Brain microvascular endothelial cell (primary cell): ENCODE data around the gene COL12A1.

Experiments
- DNase-seq: peaks from one replicate; pipeline ENCODE4 v3.0.0-alpha.2; 2020
- H3K27ac ChIP-seq: fragments of 250-450 bp; sonication (Bioruptor Pico); 2 replicates; pipeline ENCODE4 v1.5.1; 2020; ENCODE audit warnings: mild to moderate bottlenecking, moderate library complexity
- H3K27me3 ChIP-seq: fragments of 250-450 bp; sonication (Bioruptor Pico); replicated peaks from 2 replicates; pipeline ENCODE4 v1.5.1; 2020; ENCODE audit warnings: mild to moderate bottlenecking
- H3K36me3 ChIP-seq: fragments of 250-450 bp; sonication (Bioruptor Pico); replicated peaks from 2 replicates; pipeline ENCODE4 v1.5.1; 2020; ENCODE audit warnings: mild to moderate bottlenecking
- H3K4me3 ChIP-seq: 2 replicates; pipeline ENCODE4 v1.5.1; 2011; ENCODE audit warnings: low read depth, mild to moderate bottlenecking, control low read depth, low read length, moderate library complexity
- in situ Hi-C: cut with HindIII; loops from 2 replicates; pipeline ENCODE4 v1.10.0; 2017; ENCODE audit warnings: low sequenced_read_pairs, low pct_ligation_motif_present
- TF ChIP-seq, protein P1 (sequence below): IDR thresholded peaks from 2 replicates; pipeline ENCODE4 v1.5.1; 2011; ENCODE audit warnings: low read depth, mild to moderate bottlenecking, moderate library complexity, low read length, control low read depth, inconsistent platforms; ENCODE audit errors: missing control alignments

Gene COL12A1

DNA sequence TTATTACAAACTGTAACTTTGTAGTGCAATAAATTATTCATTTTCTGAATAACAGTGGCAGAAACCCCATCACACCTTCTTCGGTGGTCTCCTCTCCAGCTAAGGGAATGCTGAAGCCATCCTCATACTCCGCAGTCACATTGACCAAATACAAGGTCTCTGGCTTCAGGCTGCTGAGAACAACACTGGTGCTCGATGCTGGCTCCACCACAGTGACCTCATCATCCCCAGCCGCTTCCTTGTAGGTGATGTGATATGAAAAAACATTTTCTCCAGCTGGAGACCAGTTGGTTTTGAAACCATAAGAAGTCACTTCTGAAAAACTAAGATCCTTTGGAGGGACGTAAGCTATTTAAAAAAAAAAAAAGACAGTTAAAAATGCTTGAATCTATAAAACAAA lies 25.0 kb downstream of the COL12A1 start:
- Histone ChIP-seq H3K36me3 (peaks cover 9% of the 10 kb centered on the region), H3K4me3 (no peak overlapping the region), H3K27me3 (no peaks in the 10 kb centered on the region), H3K27ac (no peak overlapping the region)
- TF ChIP-seq, protein P1, sequence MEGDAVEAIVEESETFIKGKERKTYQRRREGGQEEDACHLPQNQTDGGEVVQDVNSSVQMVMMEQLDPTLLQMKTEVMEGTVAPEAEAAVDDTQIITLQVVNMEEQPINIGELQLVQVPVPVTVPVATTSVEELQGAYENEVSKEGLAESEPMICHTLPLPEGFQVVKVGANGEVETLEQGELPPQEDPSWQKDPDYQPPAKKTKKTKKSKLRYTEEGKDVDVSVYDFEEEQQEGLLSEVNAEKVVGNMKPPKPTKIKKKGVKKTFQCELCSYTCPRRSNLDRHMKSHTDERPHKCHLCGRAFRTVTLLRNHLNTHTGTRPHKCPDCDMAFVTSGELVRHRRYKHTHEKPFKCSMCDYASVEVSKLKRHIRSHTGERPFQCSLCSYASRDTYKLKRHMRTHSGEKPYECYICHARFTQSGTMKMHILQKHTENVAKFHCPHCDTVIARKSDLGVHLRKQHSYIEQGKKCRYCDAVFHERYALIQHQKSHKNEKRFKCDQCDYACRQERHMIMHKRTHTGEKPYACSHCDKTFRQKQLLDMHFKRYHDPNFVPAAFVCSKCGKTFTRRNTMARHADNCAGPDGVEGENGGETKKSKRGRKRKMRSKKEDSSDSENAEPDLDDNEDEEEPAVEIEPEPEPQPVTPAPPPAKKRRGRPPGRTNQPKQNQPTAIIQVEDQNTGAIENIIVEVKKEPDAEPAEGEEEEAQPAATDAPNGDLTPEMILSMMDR = no peak
- no peak for DNase-seq
- in situ Hi-C loops = no loop called here

DNA sequence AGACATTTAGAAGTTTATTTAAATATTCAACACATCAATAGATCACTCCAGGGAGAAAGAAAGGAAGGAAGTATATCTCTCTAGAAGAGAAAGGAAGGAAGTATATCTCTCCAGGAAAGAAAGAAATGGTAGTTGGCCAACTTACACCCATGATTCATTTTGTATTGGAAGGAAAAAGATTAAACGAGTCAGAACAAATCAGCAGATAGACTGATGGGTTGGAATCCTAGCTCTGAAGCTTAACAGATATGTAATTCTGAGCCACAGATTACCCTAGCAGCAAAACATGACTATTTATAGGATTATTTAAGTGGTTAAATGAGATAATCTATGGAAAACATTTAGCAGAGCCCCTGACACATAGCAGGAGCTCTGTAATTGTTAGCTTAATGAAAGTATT lies 27.1 kb downstream of the COL12A1 start:
- Histone ChIP-seq H3K36me3 (peaks cover 8% of the 10 kb centered on the region), H3K4me3 (no peak overlapping the region), H3K27ac (no peak overlapping the region), H3K27me3 (no peaks in the 10 kb centered on the region)
- TF ChIP-seq, protein P1 = no peak
- DNase-seq = no peak
- in situ Hi-C loops = no loop called here

DNA sequence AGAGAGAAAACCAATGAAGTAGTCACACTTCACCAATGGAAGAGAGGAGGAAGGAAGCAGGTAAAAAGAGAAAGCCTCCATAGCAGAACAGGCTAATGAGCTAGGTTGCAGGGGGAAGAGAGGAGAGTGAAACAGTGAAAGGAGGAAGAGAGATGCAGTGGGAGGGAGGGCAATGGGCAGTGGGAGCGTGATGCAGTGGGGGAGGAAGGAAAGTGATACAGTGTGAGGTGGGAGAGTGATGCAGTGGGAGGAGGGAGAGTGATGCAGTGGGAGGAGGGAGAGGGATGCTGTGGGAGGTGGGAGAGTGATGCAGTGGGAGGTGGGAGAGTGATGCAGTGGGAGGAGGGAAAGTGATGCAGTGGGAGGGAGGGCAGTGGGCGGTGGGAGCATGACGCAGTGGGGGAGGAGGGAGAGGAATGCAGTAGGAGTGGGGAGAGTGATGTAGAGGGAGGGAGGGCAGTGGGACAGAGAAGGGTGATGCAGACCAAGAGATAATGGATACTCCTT lies 29.7 kb downstream of the COL12A1 start:
- H3K27ac ChIP-seq = no peak overlapping the region
- TF ChIP-seq, protein P1 = no peak
- in situ Hi-C loops = no loop called here
- H3K4me3 ChIP-seq = no peak overlapping the region
- peaks cover 3% of the 10 kb centered on the region for H3K36me3 ChIP-seq
- no peak for DNase-seq
- H3K27me3 ChIP-seq = no peaks in the 10 kb centered on the region

DNA sequence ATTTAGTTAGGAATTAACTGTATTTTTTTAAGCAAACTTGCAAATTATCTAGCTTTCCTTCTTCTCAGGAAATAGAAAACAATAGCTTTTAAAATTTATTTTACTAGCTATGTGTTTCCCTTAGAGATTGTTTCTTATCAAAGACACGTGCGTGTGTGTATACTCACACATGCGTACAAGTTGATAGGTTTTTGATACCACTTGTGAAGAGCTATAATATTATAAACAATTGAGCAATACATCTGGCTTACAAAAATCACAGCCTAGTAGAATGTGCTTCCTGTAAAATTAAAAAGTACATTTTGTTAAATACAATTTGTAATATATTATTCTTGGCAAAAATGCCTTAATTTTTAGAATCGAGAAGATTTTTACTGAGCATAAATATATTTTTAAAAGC lies 33.9 kb downstream of the COL12A1 start:
- TF ChIP-seq, protein P1 = no peak
- Histone ChIP-seq H3K27me3 (no peaks in the 10 kb centered on the region), H3K36me3 (no peaks in the 10 kb centered on the region), H3K4me3 (no peak overlapping the region), H3K27ac (no peak overlapping the region)
- DNase-seq = no peak
- in situ Hi-C loops = no loop called here

DNA sequence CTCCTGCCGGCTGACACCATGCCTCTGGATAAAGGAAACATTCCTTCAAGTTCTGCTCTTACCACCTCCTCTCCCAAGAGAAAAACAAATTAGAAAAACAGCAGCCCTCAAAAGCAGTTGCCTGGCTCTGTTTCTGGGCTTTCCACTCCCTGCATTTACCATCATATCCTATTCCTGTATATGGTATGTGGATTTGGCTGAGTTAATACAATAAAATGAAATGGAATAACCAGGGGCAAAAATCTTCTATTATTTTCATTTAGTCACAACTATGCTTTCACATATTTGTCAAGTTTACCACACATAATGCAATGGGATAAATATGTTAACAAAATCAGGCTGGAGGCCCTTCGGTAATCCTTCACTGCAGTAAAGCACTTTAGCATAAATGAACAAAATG lies 34.3 kb downstream of the COL12A1 start:
- H3K27me3 ChIP-seq = no peaks in the 10 kb centered on the region
- no peaks in the 10 kb centered on the region for H3K36me3 ChIP-seq
- H3K4me3 ChIP-seq = no peak overlapping the region
- no peak for DNase-seq
- H3K27ac ChIP-seq = no peak overlapping the region
- TF ChIP-seq, protein P1 = no peak
- in situ Hi-C loops = no loop called here

DNA sequence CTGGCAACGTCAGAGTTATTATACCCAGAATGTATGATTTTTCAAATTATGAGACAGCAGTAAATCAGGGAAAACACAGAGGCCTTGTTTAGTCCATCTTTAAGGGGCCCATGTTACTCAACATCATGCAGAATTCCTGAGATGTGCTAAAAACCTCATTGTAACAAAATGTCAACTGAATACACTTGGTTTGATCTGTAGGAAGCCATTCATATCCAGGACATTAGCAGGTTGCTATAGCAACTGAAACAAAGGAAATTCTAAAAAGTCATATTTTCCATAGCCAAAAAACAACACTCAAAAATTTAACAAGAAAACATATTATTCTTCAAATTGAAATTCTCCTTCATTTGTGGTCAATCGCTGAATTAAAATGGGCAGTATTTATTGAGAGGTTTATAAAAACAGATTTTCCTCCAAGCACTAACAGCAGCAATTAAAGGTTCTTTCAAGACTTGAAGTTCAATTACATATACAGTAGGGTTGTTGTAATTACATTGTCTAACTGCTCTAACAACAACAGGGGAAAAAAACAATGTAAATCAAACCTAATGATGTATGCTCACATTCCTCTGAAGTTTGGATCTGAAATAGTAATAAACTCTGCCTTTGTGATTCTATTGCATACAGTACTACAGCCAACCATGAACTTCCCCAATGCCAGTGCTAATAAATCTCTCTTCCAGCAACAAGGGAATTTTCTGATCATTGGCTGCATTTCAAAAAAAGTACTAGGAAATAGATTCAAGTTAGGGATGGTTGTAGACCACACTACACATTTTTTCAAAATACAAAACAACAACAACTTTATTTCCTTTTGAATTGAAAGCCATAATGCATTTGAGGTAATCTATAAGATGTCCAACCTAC lies 34.9 kb downstream of the COL12A1 start:
- H3K36me3 ChIP-seq = no peaks in the 10 kb centered on the region
- no peak overlapping the region for H3K27ac ChIP-seq
- no peak for DNase-seq
- in situ Hi-C loops = no loop called here
- no peak overlapping the region for H3K4me3 ChIP-seq
- H3K27me3 ChIP-seq = no peaks in the 10 kb centered on the region
- TF ChIP-seq, protein P1 = no peak
